ENCODE measurements around the gene MAF.
A peak's percentile ranks its signal among the peaks of the same experiment; 100 is the strongest.

Gene MAF

GRCh38 chr16:79573071-79573470 lies 27.5 kb downstream of the MAF start:
- no peak for DNase-seq (ENCODE audit: low read depth)
- no peak for TF ChIP-seq CTCF (IDR thresholded peaks at IDR 0.05; ENCODE audit: low read depth, low read length)
- no peak for TF ChIP-seq MYC (IDR thresholded peaks at IDR 0.05; ENCODE audit: low read depth, low read length)
- no peak for TF ChIP-seq POLR2A (IDR thresholded peaks at IDR 0.05; ENCODE audit: extremely low read depth, insufficient read length)
- no peak for TF ChIP-seq MAX (IDR thresholded peaks at IDR 0.05; ENCODE audit: low read depth, low read length)
- H3K4me3 ChIP-seq (ENCODE audit: low read depth, low read length): no peak overlapping the region

GRCh38 chr16:79571903-79572535 lies 28.5 kb downstream of the MAF start:
- no peak overlapping the region for H3K4me3 ChIP-seq (ENCODE audit: low read depth, low read length)
- DNase-seq (ENCODE audit: low read depth): no peak
- TF ChIP-seq MYC (IDR thresholded peaks at IDR 0.05; ENCODE audit: low read depth, low read length): no peak
- no peak for TF ChIP-seq CTCF (IDR thresholded peaks at IDR 0.05; ENCODE audit: low read depth, low read length)
- TF ChIP-seq MAX (IDR thresholded peaks at IDR 0.05; ENCODE audit: low read depth, low read length): no peak
- TF ChIP-seq POLR2A (IDR thresholded peaks at IDR 0.05; ENCODE audit: extremely low read depth, insufficient read length): no peak

GRCh38 chr16:79571065-79571902 lies 29.3 kb downstream of the MAF start:
- DNase-seq (ENCODE audit: low read depth): peak; percentile 2
- no peak for TF ChIP-seq MAX (IDR thresholded peaks at IDR 0.05; ENCODE audit: low read depth, low read length)
- TF ChIP-seq MYC (IDR thresholded peaks at IDR 0.05; ENCODE audit: low read depth, low read length): no peak
- TF ChIP-seq POLR2A (IDR thresholded peaks at IDR 0.05; ENCODE audit: extremely low read depth, insufficient read length): no peak
- H3K4me3 ChIP-seq (ENCODE audit: low read depth, low read length): no peak overlapping the region

GRCh38 chr16:79564671-79565107 lies 35.8 kb downstream of the MAF start:
- no peak overlapping the region for H3K4me3 ChIP-seq (ENCODE audit: low read depth, low read length)
- no peak for DNase-seq (ENCODE audit: low read depth)
- TF ChIP-seq CTCF (IDR thresholded peaks at IDR 0.05; ENCODE audit: low read depth, low read length): no peak
- TF ChIP-seq POLR2A (IDR thresholded peaks at IDR 0.05; ENCODE audit: extremely low read depth, insufficient read length): no peak
- no peak for TF ChIP-seq MAX (IDR thresholded peaks at IDR 0.05; ENCODE audit: low read depth, low read length)
- no peak for TF ChIP-seq MYC (IDR thresholded peaks at IDR 0.05; ENCODE audit: low read depth, low read length)

- no peak overlapping the region for H3K4me3 ChIP-seq (ENCODE audit: low read depth, low read length)
- DNase-seq (ENCODE audit: low read depth): no peak
- TF ChIP-seq POLR2A (IDR thresholded peaks at IDR 0.05; ENCODE audit: extremely low read depth, insufficient read length) (no peak), MYC (IDR thresholded peaks at IDR 0.05; ENCODE audit: low read depth, low read length) (no peak), MAX (IDR thresholded peaks at IDR 0.05; ENCODE audit: low read depth, low read length) (no peak), CTCF (IDR thresholded peaks at IDR 0.05; ENCODE audit: low read depth, low read length) (no peak)
Observed at GRCh38 chr16:79563921-79564320, 36.6 kb downstream of the MAF start.
